Measurements from ENCODE around the gene POMT2.

DNA sequence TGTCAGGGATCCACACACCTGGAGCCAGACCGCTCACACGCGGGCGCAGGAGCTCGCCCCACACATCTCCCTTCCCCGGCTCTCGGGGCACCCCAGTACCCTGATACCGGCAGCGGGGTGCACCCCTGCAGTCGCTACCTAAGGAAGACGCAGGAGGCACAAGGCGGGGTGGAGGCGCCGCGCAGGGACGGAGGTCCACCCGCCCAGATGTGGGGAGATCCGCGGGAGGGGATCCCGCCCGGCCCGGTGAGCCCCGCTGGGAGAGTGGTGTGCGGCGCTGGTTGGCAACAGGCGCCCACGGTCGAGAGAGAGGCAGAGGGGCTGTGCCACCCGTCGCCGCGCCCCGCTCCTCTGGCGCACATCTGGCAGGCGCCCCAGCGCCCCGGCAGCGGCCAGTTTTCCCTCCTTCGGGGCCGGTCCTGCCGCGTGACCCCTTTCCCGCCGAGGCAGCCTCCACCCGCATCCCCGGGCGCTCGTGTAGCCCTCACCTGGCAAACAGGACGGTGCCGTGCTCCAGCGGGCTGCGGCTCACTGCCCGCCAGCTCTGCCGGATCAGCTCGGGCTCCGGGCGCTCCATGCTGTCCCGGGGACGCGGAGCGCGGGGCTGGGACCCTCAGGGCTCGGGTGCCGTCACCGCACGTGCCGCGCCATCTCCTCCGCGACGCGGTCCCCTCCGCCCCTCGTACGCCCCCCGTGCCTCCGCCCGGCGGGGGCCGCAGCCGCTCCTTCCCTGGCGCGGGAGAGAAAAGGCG lies 50.1 kb downstream of the POMT2 start:
- TF ChIP-seq, protein P1, sequence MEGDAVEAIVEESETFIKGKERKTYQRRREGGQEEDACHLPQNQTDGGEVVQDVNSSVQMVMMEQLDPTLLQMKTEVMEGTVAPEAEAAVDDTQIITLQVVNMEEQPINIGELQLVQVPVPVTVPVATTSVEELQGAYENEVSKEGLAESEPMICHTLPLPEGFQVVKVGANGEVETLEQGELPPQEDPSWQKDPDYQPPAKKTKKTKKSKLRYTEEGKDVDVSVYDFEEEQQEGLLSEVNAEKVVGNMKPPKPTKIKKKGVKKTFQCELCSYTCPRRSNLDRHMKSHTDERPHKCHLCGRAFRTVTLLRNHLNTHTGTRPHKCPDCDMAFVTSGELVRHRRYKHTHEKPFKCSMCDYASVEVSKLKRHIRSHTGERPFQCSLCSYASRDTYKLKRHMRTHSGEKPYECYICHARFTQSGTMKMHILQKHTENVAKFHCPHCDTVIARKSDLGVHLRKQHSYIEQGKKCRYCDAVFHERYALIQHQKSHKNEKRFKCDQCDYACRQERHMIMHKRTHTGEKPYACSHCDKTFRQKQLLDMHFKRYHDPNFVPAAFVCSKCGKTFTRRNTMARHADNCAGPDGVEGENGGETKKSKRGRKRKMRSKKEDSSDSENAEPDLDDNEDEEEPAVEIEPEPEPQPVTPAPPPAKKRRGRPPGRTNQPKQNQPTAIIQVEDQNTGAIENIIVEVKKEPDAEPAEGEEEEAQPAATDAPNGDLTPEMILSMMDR (IDR thresholded peaks at IDR 0.05; ENCODE audit: low read depth, low read length): no peak
- TF ChIP-seq POLR2A (IDR thresholded peaks at IDR 0.05; ENCODE audit: extremely low read depth, insufficient read length): no peak
- TF ChIP-seq, protein P2, sequence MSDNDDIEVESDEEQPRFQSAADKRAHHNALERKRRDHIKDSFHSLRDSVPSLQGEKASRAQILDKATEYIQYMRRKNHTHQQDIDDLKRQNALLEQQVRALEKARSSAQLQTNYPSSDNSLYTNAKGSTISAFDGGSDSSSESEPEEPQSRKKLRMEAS (IDR thresholded peaks at IDR 0.05; ENCODE audit: low read depth, low read length): no peak
- TF ChIP-seq MYC (IDR thresholded peaks at IDR 0.05; ENCODE audit: low read depth, low read length): no peak
